Astrocyte (in vitro differentiated cells and primary cell): Measurements from ENCODE around the gene TSPEAR. TPM values are rescaled to one million over a fixed set of nuclear protein-coding genes. Genes with fewer than 3 reads are reported as not detected.
"Not testable (repeated sequence)": the region's sequence is repeated elsewhere in the genome, so short reads cannot be mapped to it uniquely, and the experiment has no call there.

Source experiments
- DNase-seq: peaks from one replicate; pipeline ENCODE4 v3.0.0-alpha.2; 2010; ENCODE audit warnings: low read depth
- FAIRE-seq: peaks from 2 replicates; lab custom pipeline; 2011; peaks lifted over from hg19 to GRCh38; lab: Jason Lieb, UNC
- H2AFZ ChIP-seq: 2 replicates; pipeline ENCODE4 v1.6.0; 2012; ENCODE audit warnings: low read depth, low read length, inconsistent platforms
- H3K27ac ChIP-seq: 2 replicates; pipeline ENCODE4 v1.5.1; 2011; ENCODE audit warnings: low read depth, low read length, inconsistent platforms
- H3K27me3 ChIP-seq: 2 replicates; pipeline ENCODE4 v1.6.0; 2011; ENCODE audit warnings: low read length, inconsistent platforms; ENCODE audit not compliant: insufficient read depth
- H3K36me3 ChIP-seq: 2 replicates; pipeline ENCODE4 v1.5.1; 2011; ENCODE audit warnings: low read length, inconsistent platforms; ENCODE audit not compliant: insufficient read depth
- H3K4me1 ChIP-seq: 2 replicates; pipeline ENCODE4 v1.5.1; 2011; ENCODE audit warnings: low read length, inconsistent platforms; ENCODE audit not compliant: insufficient read depth
- H3K4me2 ChIP-seq: 2 replicates; pipeline ENCODE4 v1.6.0; 2012; ENCODE audit warnings: low read length, inconsistent platforms
- H3K4me3 ChIP-seq: 2 replicates; pipeline ENCODE4 v1.5.1; 2011; ENCODE audit warnings: low read depth, mild to moderate bottlenecking, low read length, inconsistent platforms; ENCODE audit not compliant: insufficient read depth
- H3K79me2 ChIP-seq: 2 replicates; pipeline ENCODE4 v1.6.0; 2012; ENCODE audit warnings: mild to moderate bottlenecking, low read length, inconsistent platforms; ENCODE audit not compliant: insufficient read depth
- H3K9ac ChIP-seq: 2 replicates; pipeline ENCODE4 v1.6.0; 2012; ENCODE audit warnings: mild to moderate bottlenecking, low read length, inconsistent platforms
- H3K9me3 ChIP-seq: 2 replicates; pipeline ENCODE4 v1.5.1; 2012; ENCODE audit warnings: low read depth, mild to moderate bottlenecking, low read length, inconsistent platforms; ENCODE audit not compliant: insufficient read depth
- H4K20me1 ChIP-seq: 2 replicates; pipeline ENCODE4 v1.6.0; 2012; ENCODE audit warnings: low read length, inconsistent platforms; ENCODE audit not compliant: insufficient read depth
- H3K27ac Mint-ChIP-seq: one replicate; pipeline ENCODE4 v1.8.0; 2021; ENCODE audit warnings: mild to moderate bottlenecking, mixed read lengths; ENCODE audit not compliant: unreplicated experiment
- H3K27me3 Mint-ChIP-seq: one replicate; pipeline ENCODE4 v1.8.0; 2021; ENCODE audit warnings: low read depth, mixed read lengths; ENCODE audit not compliant: unreplicated experiment
- H3K36me3 Mint-ChIP-seq: one replicate; pipeline ENCODE4 v1.8.0; 2021; ENCODE audit warnings: low read depth, mixed read lengths; ENCODE audit not compliant: unreplicated experiment
- H3K4me1 Mint-ChIP-seq: one replicate; pipeline ENCODE4 v1.8.0; 2021; ENCODE audit warnings: low read depth, mixed read lengths; ENCODE audit not compliant: unreplicated experiment
- H3K4me3 Mint-ChIP-seq: one replicate; pipeline ENCODE4 v1.8.0; 2021; ENCODE audit warnings: mild to moderate bottlenecking, moderate library complexity, mixed read lengths; ENCODE audit not compliant: unreplicated experiment
- H3K9me3 Mint-ChIP-seq: one replicate; pipeline ENCODE4 v1.8.0; 2021; ENCODE audit warnings: mild to moderate bottlenecking, mixed read lengths; ENCODE audit not compliant: unreplicated experiment
- CTCF ChIP-seq: IDR thresholded peaks from 2 replicates; pipeline ENCODE4 v1.5.1; 2011; ENCODE audit warnings: low read depth, mild to moderate bottlenecking, inconsistent platforms, low read length, moderate library complexity; ENCODE audit not compliant: insufficient read depth
- EZH2 ChIP-seq: IDR thresholded peaks from 2 replicates; pipeline ENCODE4 v1.6.1; 2012; ENCODE audit warnings: mild to moderate bottlenecking, low read length, inconsistent platforms; ENCODE audit not compliant: insufficient read depth
- total RNA-seq: library from RNA; stranded (reverse); gene quantifications from 2 replicates; pipeline ENCODE4 v1.2.1, GENCODE V29; 2021

The TSPEAR gene
- total RNA-seq, 1 donor from 2014 or later: not detected

GRCh38 chr21:44550807-44551206 lies 160.6 kb downstream of the TSPEAR start:
- H3K36me3 ChIP-seq: no peaks in the 10 kb centered on the region
- no peaks in the 10 kb centered on the region for H4K20me1 ChIP-seq
- peaks cover 1% of the 10 kb centered on the region for H3K36me3 Mint-ChIP-seq
- peak overlapping the region; percentile 6 for H3K27ac Mint-ChIP-seq
- no peaks in the 10 kb centered on the region for H3K27me3 ChIP-seq
- no peak overlapping the region for H3K4me2 ChIP-seq
- DNase-seq (no peak), FAIRE-seq (no peak)
- H3K79me2 ChIP-seq: no peaks in the 10 kb centered on the region
- H3K4me3 ChIP-seq: no peak overlapping the region
- H3K4me3 Mint-ChIP-seq: no peak overlapping the region
- no peaks in the 10 kb centered on the region for H3K9me3 ChIP-seq
- no peak overlapping the region for H3K9ac ChIP-seq
- peaks cover 15% of the 10 kb centered on the region for H3K9me3 Mint-ChIP-seq
- H3K27ac ChIP-seq: no peak overlapping the region
- peaks cover 10% of the 10 kb centered on the region for H3K27me3 Mint-ChIP-seq
- H2AFZ ChIP-seq: no peak overlapping the region
- TF ChIP-seq EZH2: no peak
- TF ChIP-seq CTCF: no peak
- H3K4me1 ChIP-seq: no peaks in the 10 kb centered on the region
- H3K4me1 Mint-ChIP-seq: peaks cover 7% of the 10 kb centered on the region

GRCh38 chr21:44550285-44550684 lies 161.1 kb downstream of the TSPEAR start:
- H3K36me3 Mint-ChIP-seq, H3K4me2 ChIP-seq, H3K4me3 ChIP-seq, DNase-seq, H3K27me3 Mint-ChIP-seq, H4K20me1 ChIP-seq, H3K27ac ChIP-seq, H3K27ac Mint-ChIP-seq, H3K79me2 ChIP-seq, H3K4me1 Mint-ChIP-seq, H3K4me3 Mint-ChIP-seq, H3K9me3 ChIP-seq, H3K9ac ChIP-seq, H3K27me3 ChIP-seq, H3K36me3 ChIP-seq, FAIRE-seq, H3K4me1 ChIP-seq, H2AFZ ChIP-seq: not testable (repeated sequence)
- H3K9me3 Mint-ChIP-seq: peaks cover 15% of the 10 kb centered on the region

GRCh38 chr21:44549525-44550211 lies 161.7 kb downstream of the TSPEAR start:
- Histone ChIP-seq H3K9me3 (no peaks in the 10 kb centered on the region), H3K79me2 (no peaks in the 10 kb centered on the region), H3K4me1 (no peaks in the 10 kb centered on the region), H3K9ac (no peak overlapping the region), H3K36me3 (no peaks in the 10 kb centered on the region), H3K27ac (no peak overlapping the region), H3K27me3 (no peaks in the 10 kb centered on the region), H3K4me2 (no peak overlapping the region), H2AFZ (no peak overlapping the region), H3K4me3 (no peak overlapping the region), H4K20me1 (no peaks in the 10 kb centered on the region)
- H3K36me3 Mint-ChIP-seq: peaks cover 1% of the 10 kb centered on the region
- H3K9me3 Mint-ChIP-seq: peaks cover 15% of the 10 kb centered on the region
- no peak overlapping the region for H3K4me3 Mint-ChIP-seq
- H3K4me1 Mint-ChIP-seq: peaks cover 7% of the 10 kb centered on the region
- TF ChIP-seq EZH2: no peak
- no peak for TF ChIP-seq CTCF
- DNase-seq (no peak), FAIRE-seq (no peak)
- H3K27me3 Mint-ChIP-seq: peaks cover 6% of the 10 kb centered on the region
- H3K27ac Mint-ChIP-seq: peak overlapping the region; percentile 75
